Lower lobe of right lung (tissue), 2 donors: Measurements from ENCODE around the gene ANKDD1A. TPM values are rescaled to one million over a fixed set of nuclear protein-coding genes. Genes with fewer than 3 reads are reported as not detected.

Experiments used
- ATAC-seq, 2 donors: fragments of 200-7000 bp; cut with Tn5 transposase; one replicate each; pipeline ENCODE4 v1.9.1; 2020 to 2022; ENCODE audit warnings: mild to moderate bottlenecking in 2 of 2, moderate library complexity in 2 of 2
- DNase-seq: peaks from one replicate; pipeline ENCODE4 v3.0.0-alpha.2; 2020
- H3K27ac ChIP-seq: fragments of 200-600 bp; one replicate; pipeline ENCODE4 v1.8.0; 2022
- H3K27me3 ChIP-seq: fragments of 200-600 bp; one replicate; pipeline ENCODE4 v1.8.0; 2022; ENCODE audit warnings: low read depth
- H3K36me3 ChIP-seq: fragments of 200-600 bp; one replicate; pipeline ENCODE4 v1.8.0; 2022; ENCODE audit warnings: mild to moderate bottlenecking
- H3K4me1 ChIP-seq: fragments of 200-600 bp; one replicate; pipeline ENCODE4 v1.8.0; 2022
- H3K4me3 ChIP-seq: fragments of 200-600 bp; one replicate; pipeline ENCODE4 v1.8.0; 2022; ENCODE audit warnings: mild to moderate bottlenecking
- H3K9me3 ChIP-seq: fragments of 200-600 bp; one replicate; pipeline ENCODE4 v1.8.0; 2022
- intact Hi-C: fragments of 100-400 bp; cut with DNase I; formaldehyde crosslinking; loops from one replicate; pipeline ENCODE4 v1.11.0; 2022
- total RNA-seq: library from RNA; stranded (reverse); fragmentation: NEBNext Ultra II Directional; extraction: Animal tissue kit (Norgen Biotek cat#: 25700); gene quantifications from one replicate; pipeline ENCODE4 v1.2.1, GENCODE V29; 2021
- TF ChIP-seq, protein P1 (sequence below): fragments of 200-600 bp; IDR thresholded peaks from one replicate; pipeline ENCODE4 v1.8.0; 2022; ENCODE audit warnings: antibody characterized with exemption, mild to moderate bottlenecking
- donor health status: DM: no; HTN: yes; CAD: no; lungs with severe emphysema.

Gene ANKDD1A
- total RNA-seq, 1 donor from 2014 or later, result 5.0 TPM

DNA sequence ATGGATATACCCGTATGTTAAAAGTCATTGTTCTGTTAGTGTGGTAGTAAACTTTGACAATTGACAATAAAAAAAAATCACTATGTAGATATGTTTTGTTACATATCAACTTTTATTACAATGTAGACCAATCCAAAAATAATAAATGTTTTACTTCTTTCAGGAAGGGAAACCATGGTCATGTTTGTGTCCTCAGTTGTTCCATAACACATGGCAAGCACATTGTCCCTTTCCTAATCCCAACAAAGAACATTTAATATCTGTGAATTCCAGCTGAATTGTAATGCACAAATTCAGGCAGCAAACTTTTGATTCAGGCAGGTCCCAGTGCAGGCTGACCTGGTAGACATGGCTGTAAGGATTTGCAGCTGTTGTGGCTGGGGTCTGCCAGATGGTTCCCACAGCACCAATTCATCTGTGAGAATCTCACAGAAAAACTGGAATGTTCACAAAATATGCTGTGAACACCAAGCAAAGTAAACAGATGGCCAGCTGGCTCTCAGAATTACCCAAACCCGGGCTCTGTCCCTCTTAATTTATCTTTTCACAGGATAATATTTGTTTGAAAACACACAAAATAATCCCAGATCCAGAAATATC, 79.9 kb downstream of the ANKDD1A start:
- intact Hi-C loops, result no loop called here
- TF ChIP-seq, protein P1, sequence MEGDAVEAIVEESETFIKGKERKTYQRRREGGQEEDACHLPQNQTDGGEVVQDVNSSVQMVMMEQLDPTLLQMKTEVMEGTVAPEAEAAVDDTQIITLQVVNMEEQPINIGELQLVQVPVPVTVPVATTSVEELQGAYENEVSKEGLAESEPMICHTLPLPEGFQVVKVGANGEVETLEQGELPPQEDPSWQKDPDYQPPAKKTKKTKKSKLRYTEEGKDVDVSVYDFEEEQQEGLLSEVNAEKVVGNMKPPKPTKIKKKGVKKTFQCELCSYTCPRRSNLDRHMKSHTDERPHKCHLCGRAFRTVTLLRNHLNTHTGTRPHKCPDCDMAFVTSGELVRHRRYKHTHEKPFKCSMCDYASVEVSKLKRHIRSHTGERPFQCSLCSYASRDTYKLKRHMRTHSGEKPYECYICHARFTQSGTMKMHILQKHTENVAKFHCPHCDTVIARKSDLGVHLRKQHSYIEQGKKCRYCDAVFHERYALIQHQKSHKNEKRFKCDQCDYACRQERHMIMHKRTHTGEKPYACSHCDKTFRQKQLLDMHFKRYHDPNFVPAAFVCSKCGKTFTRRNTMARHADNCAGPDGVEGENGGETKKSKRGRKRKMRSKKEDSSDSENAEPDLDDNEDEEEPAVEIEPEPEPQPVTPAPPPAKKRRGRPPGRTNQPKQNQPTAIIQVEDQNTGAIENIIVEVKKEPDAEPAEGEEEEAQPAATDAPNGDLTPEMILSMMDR, result no peak
- no peak for ATAC-seq
- no peak for DNase-seq
- Histone ChIP-seq H3K4me1 (peaks cover 27% of the 10 kb centered on the region), H3K27me3 (no peaks in the 10 kb centered on the region), H3K9me3 (no peaks in the 10 kb centered on the region), H3K27ac (no peak overlapping the region), H3K4me3 (no peak overlapping the region), H3K36me3 (peaks cover 7% of the 10 kb centered on the region)

DNA sequence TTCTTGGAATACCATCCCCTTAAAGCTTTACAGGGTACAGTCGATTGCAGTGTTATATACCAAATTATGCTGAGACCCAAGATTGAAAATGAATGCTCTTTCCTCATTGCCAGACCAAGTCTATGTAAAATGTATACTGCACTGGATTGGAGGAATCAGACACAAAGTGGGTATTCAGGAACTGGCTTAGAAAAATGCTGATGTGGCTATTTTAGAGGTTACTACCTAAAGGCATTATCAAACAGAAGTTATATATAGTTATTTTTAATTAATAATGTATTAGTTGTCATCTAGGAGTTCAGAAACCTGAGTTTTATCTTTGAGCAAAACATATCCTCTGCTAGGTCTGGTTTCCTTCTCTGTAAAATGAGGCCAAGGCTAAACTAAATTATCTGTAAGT, 81.6 kb downstream of the ANKDD1A start:
- ATAC-seq (no peak), DNase-seq (no peak)
- Histone ChIP-seq H3K27me3 (no peaks in the 10 kb centered on the region), H3K4me3 (no peak overlapping the region), H3K9me3 (no peaks in the 10 kb centered on the region), H3K27ac (no peak overlapping the region), H3K36me3 (no peaks in the 10 kb centered on the region), H3K4me1 (peaks cover 10% of the 10 kb centered on the region)
- TF ChIP-seq, protein P1, result no peak
- intact Hi-C loops, result no loop called here

DNA sequence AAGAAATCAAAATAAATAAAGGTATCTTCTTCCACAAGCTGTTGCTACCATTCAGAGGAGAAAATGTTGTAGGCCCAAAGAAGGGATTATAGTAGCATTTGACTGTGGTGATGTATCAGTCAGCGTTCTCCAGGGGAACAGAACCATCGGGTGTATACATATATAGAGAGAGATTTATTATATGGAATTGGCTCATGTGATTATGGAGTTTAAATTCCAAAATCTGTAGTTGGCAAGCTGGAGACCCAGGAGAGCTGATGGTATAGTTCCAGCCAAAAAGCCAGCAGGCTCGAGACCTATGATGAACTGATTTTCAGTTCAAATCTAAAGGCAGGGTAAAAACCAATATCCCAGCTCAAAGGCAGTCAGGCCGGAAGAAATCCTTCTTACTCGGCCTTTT, 85.4 kb downstream of the ANKDD1A start:
- H3K4me1 ChIP-seq, result no peaks in the 10 kb centered on the region
- TF ChIP-seq, protein P1, result no peak
- DNase-seq, result no peak

DNA sequence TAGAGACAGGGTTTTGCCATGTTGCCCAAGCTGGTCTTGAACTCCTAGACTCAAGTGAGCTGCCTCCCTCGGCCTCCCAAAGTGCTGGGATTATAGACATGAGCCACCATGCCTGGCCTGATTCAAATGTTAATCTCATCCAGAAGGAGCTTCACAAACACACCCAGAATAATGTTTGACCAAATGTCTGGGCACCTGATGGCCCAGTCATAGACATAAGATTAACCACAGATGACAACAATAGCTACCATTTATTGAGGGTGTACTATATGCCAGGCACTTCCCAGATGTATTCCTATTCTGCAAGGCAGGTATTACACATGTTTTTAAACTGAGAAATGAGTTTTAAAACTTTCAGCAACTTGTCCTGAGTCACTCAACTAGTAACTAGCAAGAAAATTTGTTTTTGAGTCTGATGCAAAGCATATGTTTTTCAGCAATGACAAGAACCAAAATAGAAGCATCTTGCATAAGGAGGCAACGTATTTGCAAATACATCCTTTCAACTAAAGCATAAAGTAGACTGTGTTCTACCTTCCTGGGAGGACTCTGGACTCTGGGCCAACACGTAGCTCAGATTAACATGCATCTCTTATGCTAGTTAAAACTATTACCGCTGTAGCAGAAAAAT, 86.2 kb downstream of the ANKDD1A start:
- Histone ChIP-seq H3K4me3 (no peak overlapping the region), H3K4me1 (no peaks in the 10 kb centered on the region), H3K36me3 (peaks cover 18% of the 10 kb centered on the region), H3K9me3 (no peaks in the 10 kb centered on the region), H3K27me3 (no peaks in the 10 kb centered on the region), H3K27ac (no peak overlapping the region)
- ATAC-seq (no peak), DNase-seq (no peak)
- intact Hi-C loops, result no loop called here
- TF ChIP-seq, protein P1, result no peak

More for the DNA sequence above, 85.4 kb downstream of the ANKDD1A start:
- intact Hi-C loops, result no loop called here
- no peaks in the 10 kb centered on the region for H3K9me3 ChIP-seq
- H3K4me3 ChIP-seq, result no peak overlapping the region
- no peaks in the 10 kb centered on the region for H3K27me3 ChIP-seq
- H3K36me3 ChIP-seq, result peaks cover 10% of the 10 kb centered on the region
- ATAC-seq, result no peak
- no peak overlapping the region for H3K27ac ChIP-seq

DNA sequence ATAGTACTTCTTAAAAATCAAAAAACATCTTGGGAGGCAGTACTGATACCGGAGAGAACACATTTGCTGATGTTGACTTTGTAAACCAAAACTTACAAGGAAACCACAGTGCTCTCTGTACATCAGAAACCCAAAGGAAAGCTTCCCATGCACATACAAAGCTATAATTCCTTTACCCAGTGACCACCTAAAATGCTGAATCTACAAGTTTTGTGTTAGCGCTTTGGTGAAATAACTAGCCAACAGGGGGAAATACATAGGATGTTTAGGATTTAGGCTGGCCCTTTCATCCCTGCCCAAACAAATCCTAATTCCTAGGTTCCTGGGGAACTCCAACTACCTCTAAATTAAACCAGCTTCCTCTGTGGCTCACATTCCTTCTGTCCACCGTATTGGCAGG, 93.3 kb downstream of the ANKDD1A start:
- ATAC-seq (no peak), DNase-seq (no peak)
- Histone ChIP-seq H3K9me3 (no peaks in the 10 kb centered on the region), H3K27ac (no peak overlapping the region), H3K36me3 (peaks cover 52% of the 10 kb centered on the region), H3K4me3 (no peak overlapping the region), H3K27me3 (no peaks in the 10 kb centered on the region), H3K4me1 (no peaks in the 10 kb centered on the region)
- intact Hi-C loops, result no loop called here
- TF ChIP-seq, protein P1, result no peak
